Transverse colon (tissue), 4 donors: Measurements from ENCODE around the gene NAALADL2. TPM values are rescaled to one million over a fixed set of nuclear protein-coding genes. Genes with fewer than 3 reads are reported as not detected.

Experiments used
- DNase-seq: peaks from one replicate; pipeline ENCODE4 v3.0.0-alpha.2; 2019
- H3K27ac ChIP-seq, 4 donors: fragments of 200-600 bp; sonication (generic); 2 replicates each; pipeline ENCODE4 v1.5.1; 2016 to 2018; ENCODE audit warnings: inconsistent platforms in 4 of 4
- H3K27me3 ChIP-seq: fragments of 200-600 bp; sonication (generic); 2 replicates; pipeline ENCODE4 v1.5.1; 2017; ENCODE audit warnings: inconsistent platforms
- H3K36me3 ChIP-seq, 4 donors: fragments of 200-600 bp; sonication (generic); 2 replicates each; pipeline ENCODE4 v1.5.1; 2017 to 2019; ENCODE audit warnings: inconsistent platforms in 4 of 4
- H3K4me1 ChIP-seq, 4 donors: fragments of 200-600 bp; sonication (generic); 2 replicates each; pipeline ENCODE4 v1.5.1; 2017 to 2020; ENCODE audit warnings: inconsistent platforms in 4 of 4
- H3K4me3 ChIP-seq, 4 donors: fragments of 200-600 bp; sonication (generic); 1 replicate in 1 of 4; 2 replicates in 3 of 4; pipeline versions ENCODE4 v1.5.1 to v1.6.1; 2017 to 2019; ENCODE audit warnings: inconsistent platforms in 4 of 4
- H3K9me3 ChIP-seq, 2 donors: fragments of 200-600 bp; sonication (generic); 2 replicates each; pipeline ENCODE4 v1.5.1; 2017 to 2019; ENCODE audit warnings: inconsistent platforms in 2 of 2
- CTCF ChIP-seq, 5 experiments: fragments of 200-600 bp in 3 of 5; fragments of 450-650 bp in 2 of 5; sonication (generic) in 3 of 5; IDR thresholded peaks; 1 replicate in 2 of 5; 2 replicates in 3 of 5; pipeline ENCODE4 v1.5.1; 2016 to 2017; ENCODE audit warnings: antibody characterized with exemption in 5 of 5, inconsistent platforms in 3 of 5, mild to moderate bottlenecking in 2 of 5, moderate library complexity in 1 of 5
- EP300 ChIP-seq: sonication (generic); formaldehyde crosslinking; IDR thresholded peaks from one replicate; pipeline ENCODE4 v1.6.1; 2017; ENCODE audit warnings: antibody characterized with exemption, low read depth
- POLR2A ChIP-seq: fragments of 450-650 bp; IDR thresholded peaks from one replicate; pipeline ENCODE4 v1.6.1; 2016; ENCODE audit warnings: antibody characterized with exemption, mild to moderate bottlenecking, moderate library complexity
- POLR2AphosphoS5 ChIP-seq, 3 donors: sonication (generic); formaldehyde crosslinking; IDR thresholded peaks; one replicate each; pipeline ENCODE4 v1.6.1; 2016; ENCODE audit warnings: antibody characterized with exemption in 3 of 3
- WGBS, 2 donors: methylation state at CpG; one replicate each; pipeline ENCODE4 v1.1.5; 2018; ENCODE audit warnings: low coverage in 1 of 2; 5-methylcytosine and 5-hydroxymethylcytosine counted together
- in situ Hi-C, 4 donors: fragments of 200-750 bp; cut with MboI; loops; one replicate each; pipeline versions ENCODE4 v1.15.0 to v1.15.1; 2017; ENCODE audit warnings: low sequenced_read_pairs in 3 of 4, low pct_ligation_motif_present in 1 of 4, low pct_unique_long_range_greater_than_20kb in 1 of 4
- intact Hi-C: fragments of 100-400 bp; cut with DNase I; formaldehyde crosslinking; loops from one replicate; pipeline ENCODE4 v1.15.1; 2023; ENCODE audit warnings: low total_unique reads
- total RNA-seq, 4 donors: library from RNA; depleted of rRNA; stranded (reverse); fragments of >200 nt; gene quantifications; one replicate each; pipeline ENCODE4 v1.1.0, GENCODE V29; 2016

NAALADL2 gene
- total RNA-seq, 4 donors from 2014 or later: 10.1 to 22.7 (median 15.1) TPM

GRCh38 chr3:175144368-175144767 lies 285.2 kb downstream of the NAALADL2 start:
- no peak for TF ChIP-seq POLR2AphosphoS5 (IDR thresholded peaks at IDR 0.05)
- no peak for TF ChIP-seq POLR2A
- no peak for TF ChIP-seq EP300
- no peak for TF ChIP-seq CTCF (IDR thresholded peaks at IDR 0.05)
- no peak overlapping the region for H3K27ac ChIP-seq
- DNase-seq: no peak
- H3K4me1 ChIP-seq: peaks cover 0 to 5% (median 0%) of the 10 kb centered on the region in 4 donors
- H3K27me3 ChIP-seq: no peaks in the 10 kb centered on the region
- in situ Hi-C loops (no loop called here), intact Hi-C loops (no loop called here)
- WGBS, 2 donors: 92 to 94% methylated on average over 2 of the region's 2 CpGs
- no peaks in the 10 kb centered on the region for H3K36me3 ChIP-seq
- H3K4me3 ChIP-seq: no peak overlapping the region
- H3K9me3 ChIP-seq: no peaks in the 10 kb centered on the region

- WGBS, 2 donors: 64 to 79% methylated on average over 1 of the region's 1 CpG
- Histone ChIP-seq H3K36me3 (no peaks in the 10 kb centered on the region), H3K27me3 (no peaks in the 10 kb centered on the region), H3K4me3 (no peak overlapping the region), H3K9me3 (no peaks in the 10 kb centered on the region), H3K27ac (no peak overlapping the region), H3K4me1 (peaks cover 0 to 15% (median 0%) of the 10 kb centered on the region in 4 donors)
- no peak for DNase-seq
- intact Hi-C loops (no loop called here), in situ Hi-C loops (no loop called here)
- TF ChIP-seq POLR2AphosphoS5 (IDR thresholded peaks at IDR 0.05): no peak
- no peak for TF ChIP-seq CTCF (IDR thresholded peaks at IDR 0.05)
- no peak for TF ChIP-seq POLR2A
- no peak for TF ChIP-seq EP300
Measured at GRCh38 chr3:175146258-175146657, 287.1 kb downstream of the NAALADL2 start.

GRCh38 chr3:175149675-175150074 lies 290.5 kb downstream of the NAALADL2 start:
- Histone ChIP-seq H3K27me3 (no peaks in the 10 kb centered on the region), H3K4me1 (peaks cover 0 to 15% (median 0%) of the 10 kb centered on the region in 4 donors), H3K9me3 (no peaks in the 10 kb centered on the region), H3K27ac (no peak overlapping the region), H3K36me3 (no peaks in the 10 kb centered on the region), H3K4me3 (no peak overlapping the region)
- peak; percentile 68 for DNase-seq
- intact Hi-C loops: no loop called here
- WGBS, 2 donors: 22 to 23% methylated on average over 4 of the region's 4 CpGs
- TF ChIP-seq POLR2AphosphoS5 (IDR thresholded peaks at IDR 0.05) (no peak), POLR2A (no peak), EP300 (no peak), CTCF (IDR thresholded peaks at IDR 0.05) (no peak)
- in situ Hi-C loops: no loop called here

- peak; percentile 32 for DNase-seq
- intact Hi-C loops (no loop called here), in situ Hi-C loops (no loop called here)
- peaks cover 0 to 15% (median 0%) of the 10 kb centered on the region in 4 donors for H3K4me1 ChIP-seq
- no peaks in the 10 kb centered on the region for H3K9me3 ChIP-seq
- no peak overlapping the region for H3K4me3 ChIP-seq
- H3K36me3 ChIP-seq: no peaks in the 10 kb centered on the region
- no peak overlapping the region for H3K27ac ChIP-seq
- 40 to 42% methylated on average over 3 to 4 of the region's 4 CpGs for WGBS, 2 donors
- H3K27me3 ChIP-seq: no peaks in the 10 kb centered on the region
- TF ChIP-seq EP300 (no peak), POLR2A (no peak), POLR2AphosphoS5 (IDR thresholded peaks at IDR 0.05) (no peak)
Measured at GRCh38 chr3:175150812-175151401, 291.8 kb downstream of the NAALADL2 start.

GRCh38 chr3:175153595-175153994 lies 294.5 kb downstream of the NAALADL2 start:
- H3K27me3 ChIP-seq: no peaks in the 10 kb centered on the region
- in situ Hi-C loops (no loop called here), intact Hi-C loops (no loop called here)
- peaks cover 0 to 15% (median 0%) of the 10 kb centered on the region in 4 donors for H3K4me1 ChIP-seq
- DNase-seq: no peak
- H3K9me3 ChIP-seq: no peaks in the 10 kb centered on the region
- 68 to 91% methylated on average over 2 of the region's 2 CpGs for WGBS, 2 donors
- no peak overlapping the region for H3K27ac ChIP-seq
- H3K36me3 ChIP-seq: no peaks in the 10 kb centered on the region
- no peak for TF ChIP-seq POLR2A
- no peak for TF ChIP-seq EP300
- no peak for TF ChIP-seq POLR2AphosphoS5 (IDR thresholded peaks at IDR 0.05)
- TF ChIP-seq CTCF (IDR thresholded peaks at IDR 0.05): no peak
- H3K4me3 ChIP-seq: no peak overlapping the region
